Measurements from ENCODE around the gene TRIO.

DNA sequence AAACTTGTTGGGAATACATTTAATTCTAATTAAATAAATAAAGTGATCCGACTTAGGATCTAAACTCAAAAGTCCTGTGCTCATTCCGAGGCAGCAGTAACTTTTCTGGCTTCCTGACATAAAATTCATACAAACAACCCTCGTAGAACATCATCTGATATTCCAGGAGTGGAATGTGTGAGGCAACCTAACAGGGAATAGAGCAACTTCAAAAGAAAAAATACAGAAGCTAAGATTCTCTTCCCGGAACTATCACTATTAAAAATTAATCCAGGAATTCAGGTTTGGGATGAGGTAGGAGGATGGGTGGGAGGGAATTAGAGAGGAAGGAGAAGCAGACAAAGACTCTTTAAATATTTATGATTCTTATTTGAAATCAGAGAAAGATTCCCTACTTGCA, 32.9 kb upstream of the TRIO start:
- TF ChIP-seq, protein P1, sequence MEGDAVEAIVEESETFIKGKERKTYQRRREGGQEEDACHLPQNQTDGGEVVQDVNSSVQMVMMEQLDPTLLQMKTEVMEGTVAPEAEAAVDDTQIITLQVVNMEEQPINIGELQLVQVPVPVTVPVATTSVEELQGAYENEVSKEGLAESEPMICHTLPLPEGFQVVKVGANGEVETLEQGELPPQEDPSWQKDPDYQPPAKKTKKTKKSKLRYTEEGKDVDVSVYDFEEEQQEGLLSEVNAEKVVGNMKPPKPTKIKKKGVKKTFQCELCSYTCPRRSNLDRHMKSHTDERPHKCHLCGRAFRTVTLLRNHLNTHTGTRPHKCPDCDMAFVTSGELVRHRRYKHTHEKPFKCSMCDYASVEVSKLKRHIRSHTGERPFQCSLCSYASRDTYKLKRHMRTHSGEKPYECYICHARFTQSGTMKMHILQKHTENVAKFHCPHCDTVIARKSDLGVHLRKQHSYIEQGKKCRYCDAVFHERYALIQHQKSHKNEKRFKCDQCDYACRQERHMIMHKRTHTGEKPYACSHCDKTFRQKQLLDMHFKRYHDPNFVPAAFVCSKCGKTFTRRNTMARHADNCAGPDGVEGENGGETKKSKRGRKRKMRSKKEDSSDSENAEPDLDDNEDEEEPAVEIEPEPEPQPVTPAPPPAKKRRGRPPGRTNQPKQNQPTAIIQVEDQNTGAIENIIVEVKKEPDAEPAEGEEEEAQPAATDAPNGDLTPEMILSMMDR (IDR thresholded peaks at IDR 0.05 in 2 of 3, conservative IDR thresholded peaks at IDR 0.05 in 1 of 3; ENCODE audit: borderline replicate concordance in 1 of 3, insufficient read depth in 1 of 3, low read depth in 2 of 3, low read length in 2 of 3), result no peak
- TF ChIP-seq JUND (IDR thresholded peaks at IDR 0.05), result no peak
- TF ChIP-seq, protein P2, sequence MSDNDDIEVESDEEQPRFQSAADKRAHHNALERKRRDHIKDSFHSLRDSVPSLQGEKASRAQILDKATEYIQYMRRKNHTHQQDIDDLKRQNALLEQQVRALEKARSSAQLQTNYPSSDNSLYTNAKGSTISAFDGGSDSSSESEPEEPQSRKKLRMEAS (IDR thresholded peaks at IDR 0.05), result no peak
- no peak for TF ChIP-seq YY1 (IDR thresholded peaks at IDR 0.05; ENCODE audit: extremely low read depth, insufficient replicate concordance, low read depth, low read length)
- TF ChIP-seq CBX3 (IDR thresholded peaks at IDR 0.05; ENCODE audit: low read depth), result no peak
- TF ChIP-seq POLR2AphosphoS5 (IDR thresholded peaks at IDR 0.05; ENCODE audit: low read depth, low read length), result no peak
- no peak for TF ChIP-seq EZH2 (IDR thresholded peaks at IDR 0.05)
- no peak for TF ChIP-seq FOSL1 (IDR thresholded peaks at IDR 0.05; ENCODE audit: low read depth)
- no peak for TF ChIP-seq POLR2A (IDR thresholded peaks at IDR 0.05; ENCODE audit: borderline replicate concordance, extremely low read depth, insufficient read depth, insufficient read length)
- no peak for TF ChIP-seq SP1 (IDR thresholded peaks at IDR 0.05; ENCODE audit: low read depth)

Measured in HCT116 (cell line).